Measurements from ENCODE around the gene DEGS1.
A peak's percentile ranks its signal among the peaks of the same experiment; 100 is the strongest.

DEGS1 gene

DNA sequence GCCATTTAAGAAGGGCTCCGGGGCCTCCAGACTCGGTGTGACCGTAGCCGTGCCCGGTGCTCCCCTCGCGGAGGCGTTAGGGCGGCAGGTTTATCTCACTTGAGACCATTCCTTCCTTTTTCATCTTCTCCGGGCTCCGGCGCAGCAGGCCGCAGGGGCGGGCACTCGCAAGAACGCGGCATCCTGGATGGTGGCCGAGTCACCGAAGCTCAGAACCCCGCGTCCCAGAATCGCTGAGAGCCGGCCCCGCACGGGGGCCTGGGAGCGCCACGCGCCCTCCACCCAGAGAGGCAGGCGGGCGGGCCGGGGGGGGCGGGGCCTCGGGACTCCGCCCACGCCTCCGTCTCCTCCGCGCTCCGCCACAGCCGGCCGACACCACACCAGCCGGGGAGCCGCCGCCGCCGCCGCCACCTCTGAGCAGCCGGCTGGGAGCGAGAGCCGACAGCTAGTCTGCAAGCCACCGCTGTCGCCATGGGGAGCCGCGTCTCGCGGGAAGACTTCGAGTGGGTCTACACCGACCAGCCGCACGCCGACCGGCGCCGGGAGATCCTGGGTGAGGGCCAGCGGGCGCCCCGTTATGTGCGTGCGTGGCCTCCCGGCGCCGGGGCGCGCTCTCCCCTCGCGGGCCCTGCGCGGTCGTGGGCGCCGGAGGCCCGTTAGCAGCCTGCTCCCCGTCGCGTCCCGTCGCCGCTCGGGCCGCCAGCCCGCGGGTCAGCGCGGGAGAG lies at the start of gene DEGS1:
Gene DEGS1, plus strand, starts transcription at position 375 of the 725 bp plus-strand sequence. Its CDS starts 97 bp downstream, at position 472.
- peak; percentile 67 to 75 for DNase-seq (ENCODE audit: low read depth in 2 of 2)

DNA sequence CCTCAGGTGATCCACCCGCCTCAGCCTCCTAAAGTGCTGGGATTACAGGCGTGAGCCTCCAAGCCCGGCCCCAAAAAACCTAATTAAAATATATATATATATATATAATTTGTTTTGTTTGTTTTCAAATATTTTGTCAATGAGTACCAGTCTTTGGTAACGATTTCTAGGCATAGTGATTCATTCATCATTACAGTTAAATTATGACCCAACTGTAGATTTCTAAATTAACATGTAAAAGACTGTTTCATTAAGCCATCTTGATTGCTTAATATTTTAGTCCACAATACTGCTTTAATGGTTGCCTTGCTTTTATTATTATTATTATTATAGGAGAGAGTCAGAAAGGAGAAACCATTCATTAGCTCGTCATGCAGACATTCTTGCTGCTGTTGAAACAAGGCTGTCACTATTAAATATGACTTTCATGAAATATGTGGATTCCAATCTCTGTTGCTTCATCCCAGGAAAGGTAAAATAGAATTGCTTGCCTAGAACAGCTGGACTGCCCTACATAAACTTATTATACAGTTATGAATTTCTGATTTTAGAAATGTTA lies 49.2 kb upstream of the DEGS1 start:
- no peak for DNase-seq (ENCODE audit: low read depth in 2 of 2)

DNA sequence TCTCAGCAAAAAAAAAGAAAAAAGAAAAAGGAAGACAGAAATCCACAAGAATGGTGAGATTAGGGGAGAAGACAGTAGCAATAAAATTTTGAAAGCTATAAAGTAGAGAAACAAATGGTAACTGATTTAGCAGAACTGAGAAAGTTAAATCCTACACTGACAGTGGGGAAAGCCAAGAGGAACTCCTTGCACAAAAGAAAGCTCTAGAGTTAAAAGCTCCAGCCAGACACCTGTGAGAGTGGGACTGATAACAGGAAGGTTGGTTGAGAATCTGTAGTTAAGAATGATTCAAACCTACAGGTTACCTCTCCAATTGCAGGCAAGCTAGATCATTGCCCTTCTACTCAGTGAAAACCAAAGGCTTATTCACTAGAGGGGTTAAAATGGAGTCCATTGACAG lies 45.5 kb upstream of the DEGS1 start:
- no peak for DNase-seq (ENCODE audit: low read depth in 2 of 2)

DNA sequence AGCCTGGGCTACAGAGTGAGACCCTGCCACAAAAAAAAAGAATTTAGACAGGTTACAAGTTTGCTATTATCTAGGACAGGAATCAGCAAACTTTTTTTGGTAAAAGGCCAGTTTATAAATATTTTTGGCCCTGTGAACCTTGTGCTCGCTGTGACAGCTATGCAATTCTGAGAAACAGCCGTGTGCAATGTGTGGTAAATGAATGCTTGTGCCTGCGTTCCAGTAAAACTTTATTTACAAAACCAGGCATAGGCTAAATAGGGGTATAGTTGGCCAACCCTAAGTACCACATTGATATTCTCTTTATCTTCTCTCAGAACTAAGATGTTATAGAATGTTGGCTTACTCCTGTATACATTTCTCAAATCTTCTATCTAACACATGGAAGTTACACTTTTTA lies 44.8 kb upstream of the DEGS1 start:
- no peak for DNase-seq (ENCODE audit: low read depth in 2 of 2)

DNA sequence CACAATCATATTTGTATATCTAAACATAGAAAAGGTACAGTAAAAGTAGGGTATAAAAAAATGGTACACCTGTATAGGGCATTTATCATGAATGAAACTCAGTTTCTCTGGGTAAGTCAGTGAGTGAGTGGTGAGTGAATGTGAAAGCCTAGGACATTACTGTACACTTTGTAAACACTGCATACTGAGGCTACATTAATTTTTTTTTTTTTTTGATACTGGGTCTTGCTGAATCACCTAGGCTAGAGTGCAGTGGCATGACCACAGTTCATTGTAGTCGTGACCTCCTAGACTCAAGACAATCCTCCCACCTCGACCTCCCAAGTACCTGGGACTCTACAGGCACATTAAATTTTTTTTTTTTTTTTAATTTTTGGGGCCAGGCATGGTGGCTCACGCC lies 41.3 kb upstream of the DEGS1 start:
- DNase-seq (ENCODE audit: low read depth in 2 of 2) = no peak

DNA sequence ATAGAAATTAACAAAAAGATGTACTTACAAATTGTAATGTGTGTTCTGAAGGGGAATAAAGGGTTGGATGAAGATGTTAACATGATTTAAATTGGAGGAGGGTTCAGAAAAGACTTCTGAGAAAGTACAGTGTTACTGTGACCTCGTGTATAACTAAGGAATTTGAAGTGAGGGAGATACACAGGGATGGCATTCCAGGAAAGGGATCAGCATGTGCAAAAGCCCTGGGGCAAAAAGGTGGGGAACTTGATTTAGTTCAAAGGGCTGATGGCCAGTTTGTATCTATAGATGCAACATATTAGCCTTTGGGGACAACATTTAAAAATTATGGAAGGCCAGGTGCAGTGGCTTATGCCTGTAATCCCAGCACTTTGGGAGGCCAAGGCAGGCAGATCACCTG lies 33.3 kb upstream of the DEGS1 start:
- DNase-seq (ENCODE audit: low read depth in 2 of 2) = no peak

DNA sequence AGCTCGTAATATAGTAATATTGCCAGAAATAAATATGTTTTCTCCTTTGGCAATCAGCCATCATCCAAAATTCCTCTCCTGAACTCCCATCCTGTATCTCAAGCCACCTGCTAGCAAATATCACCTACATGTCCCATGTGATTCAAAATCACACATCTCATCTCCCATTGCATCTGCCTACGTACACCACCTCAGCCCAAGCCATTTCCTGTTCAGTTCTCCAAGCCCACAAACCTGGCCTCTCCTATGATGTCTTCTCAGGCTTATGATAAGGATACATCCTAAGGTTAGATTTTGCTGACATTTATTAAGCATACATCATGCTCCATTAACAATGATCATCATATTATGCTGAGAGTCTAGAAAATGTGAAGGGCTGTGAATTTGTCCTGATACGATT lies 31.9 kb upstream of the DEGS1 start:
- DNase-seq (ENCODE audit: low read depth in 2 of 2) = no peak

DNA sequence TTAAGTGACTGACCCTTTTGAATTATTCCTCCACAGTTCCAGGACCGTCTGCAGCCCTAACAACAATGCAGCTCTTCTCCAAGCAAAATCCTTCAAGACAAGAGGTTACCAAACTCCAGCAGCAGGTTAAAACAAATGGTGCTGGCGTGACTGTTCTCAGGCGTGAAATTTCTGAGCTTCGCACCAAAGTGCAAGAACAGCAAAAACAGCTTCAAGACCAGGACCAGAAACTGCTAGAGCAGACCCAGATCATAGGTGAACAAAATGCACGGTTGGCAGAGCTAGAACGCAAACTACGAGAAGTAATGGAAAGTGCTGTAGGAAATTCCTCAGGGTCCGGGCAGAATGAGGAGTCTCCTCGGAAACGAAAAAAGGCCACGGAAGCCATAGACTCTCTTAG lies 25.7 kb upstream of the DEGS1 start:
- DNase-seq (ENCODE audit: low read depth in 2 of 2) = no peak

DNA sequence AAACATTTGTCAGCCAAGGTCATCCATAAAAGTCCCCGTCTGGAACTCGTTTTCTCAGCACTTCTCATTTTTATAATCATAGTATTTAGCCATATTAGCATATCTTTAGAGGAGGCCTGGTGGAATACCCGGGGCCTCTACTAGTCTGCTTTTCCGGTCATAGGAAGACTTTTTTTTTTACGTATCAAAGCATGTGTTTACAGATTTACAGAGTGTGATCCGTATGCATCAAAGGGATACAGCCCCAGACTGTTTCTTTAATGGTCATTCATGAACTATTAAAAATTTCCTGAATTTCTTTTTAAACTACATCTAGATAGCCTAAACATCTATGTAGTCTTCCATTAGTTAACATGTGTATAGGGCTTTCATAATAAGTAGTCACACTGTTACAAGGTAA lies 23.5 kb upstream of the DEGS1 start:
- DNase-seq (ENCODE audit: low read depth in 2 of 2) = no peak

DNA sequence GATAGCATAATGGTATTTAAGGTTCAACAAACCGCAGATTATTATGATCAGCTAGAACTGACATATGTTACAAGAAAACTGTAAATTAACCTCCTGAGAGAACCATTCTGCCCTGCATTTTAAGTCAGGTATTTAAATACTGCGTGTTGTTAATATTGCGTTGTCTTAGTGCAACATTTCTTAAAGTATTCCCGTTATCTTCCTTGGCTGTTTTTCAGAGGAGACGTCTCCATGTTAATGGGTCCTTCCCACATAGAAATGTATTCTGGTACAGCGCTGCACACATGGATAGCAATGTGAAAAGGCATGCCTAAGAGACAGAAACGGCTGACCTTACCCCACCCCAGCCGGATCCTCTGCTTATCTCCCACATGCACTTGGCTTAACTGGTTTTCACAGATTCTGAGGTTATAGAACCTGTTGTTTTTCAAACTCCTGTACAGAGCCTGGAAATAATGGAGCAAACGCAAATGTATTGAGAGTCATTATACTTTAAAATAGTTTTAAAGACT lies 22.8 kb upstream of the DEGS1 start:
- no peak for DNase-seq (ENCODE audit: low read depth in 2 of 2)

DNA sequence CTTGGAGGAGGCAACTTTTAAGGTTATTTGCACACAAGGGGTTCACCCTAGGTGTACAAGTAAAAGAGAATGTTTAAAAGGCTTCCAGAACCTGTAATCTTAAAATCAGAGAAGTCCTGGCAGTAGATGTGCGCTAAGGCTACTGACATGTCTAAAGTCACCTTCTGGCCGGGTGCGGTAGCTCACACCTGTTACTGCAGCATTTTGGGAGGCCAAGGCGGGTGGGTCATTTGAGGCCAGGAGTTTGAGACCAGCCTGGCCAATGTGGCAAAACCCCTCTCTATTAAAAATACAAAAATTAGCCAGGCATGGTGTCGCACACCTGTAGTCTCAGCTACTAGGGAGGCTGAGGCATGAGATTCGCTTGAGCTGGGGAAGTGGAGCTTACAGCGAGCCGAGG lies 20.3 kb upstream of the DEGS1 start:
- no peak for DNase-seq (ENCODE audit: low read depth in 2 of 2)

DNA sequence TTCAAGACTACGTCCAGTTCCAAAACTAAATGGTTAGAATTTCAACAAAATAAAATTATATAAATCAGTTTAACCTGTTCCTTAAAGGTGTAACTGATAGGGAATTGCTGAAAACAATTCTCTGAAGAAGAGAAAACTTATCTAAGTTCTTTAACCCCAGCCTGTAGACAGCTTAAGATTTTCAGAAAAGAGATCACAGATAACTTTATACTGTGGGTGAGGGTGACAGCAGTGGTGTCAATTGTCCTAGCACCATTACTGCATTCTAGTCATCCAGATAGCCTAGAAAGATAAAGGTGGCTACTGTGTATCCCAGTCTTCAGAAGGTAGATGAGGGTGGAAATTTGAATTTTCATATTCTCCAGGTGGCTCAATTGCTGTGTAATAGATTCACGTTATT lies 19.7 kb upstream of the DEGS1 start:
- DNase-seq (ENCODE audit: low read depth in 2 of 2) = no peak

DNA sequence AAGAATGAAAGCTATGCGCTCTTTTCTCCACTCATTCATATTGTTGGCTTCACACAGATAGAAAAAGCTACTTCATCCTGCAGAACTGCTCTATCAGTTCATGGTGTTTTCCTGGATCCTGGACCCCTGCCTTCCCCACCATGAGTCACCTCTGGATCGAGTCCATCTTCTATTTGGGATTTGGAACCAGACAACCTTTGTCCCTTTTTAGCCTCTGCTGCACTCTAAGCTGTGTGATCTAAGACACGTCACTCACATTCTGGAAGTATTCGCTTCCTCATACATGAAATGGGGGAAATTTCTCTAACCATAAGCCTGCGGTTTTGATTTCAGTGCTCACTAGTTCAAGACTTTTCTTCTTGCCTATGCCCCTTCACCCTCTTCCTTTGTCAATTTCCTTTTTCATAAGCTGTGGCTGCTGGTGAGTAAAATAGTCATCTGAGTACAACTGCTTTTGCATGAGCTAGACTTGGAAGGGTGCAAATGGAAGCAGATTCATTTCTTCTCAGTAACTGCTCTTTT lies 14.1 kb upstream of the DEGS1 start:
- no peak for DNase-seq (ENCODE audit: low read depth in 2 of 2)

DNA sequence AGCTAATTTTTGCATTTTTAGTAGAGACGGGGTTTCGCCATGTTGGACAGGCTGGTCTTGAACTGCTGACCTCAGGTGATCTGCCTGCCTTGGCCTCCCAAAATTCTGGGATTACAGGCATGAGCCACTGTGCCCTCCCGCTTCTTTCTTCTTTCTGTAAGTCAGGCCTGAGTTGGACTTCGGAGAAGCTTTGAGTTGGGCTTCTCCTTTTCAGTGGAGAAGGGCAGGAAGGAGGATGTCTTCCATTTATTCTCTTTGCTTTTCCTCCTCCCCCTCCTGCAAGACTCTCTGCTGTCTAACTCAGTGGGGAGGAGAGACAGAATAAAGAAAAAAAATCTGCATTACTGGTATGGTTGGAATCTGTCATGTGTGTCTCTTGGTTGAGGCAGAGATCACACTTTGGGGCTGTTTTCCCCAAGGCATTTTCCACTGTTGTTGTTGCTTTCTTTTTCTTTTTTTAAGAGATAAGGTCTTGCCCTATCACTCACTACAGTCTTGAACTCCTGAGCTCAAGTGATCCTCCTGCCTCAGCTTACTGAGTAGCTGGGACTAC lies 13.2 kb upstream of the DEGS1 start:
- no peak for DNase-seq (ENCODE audit: low read depth in 2 of 2)

DNA sequence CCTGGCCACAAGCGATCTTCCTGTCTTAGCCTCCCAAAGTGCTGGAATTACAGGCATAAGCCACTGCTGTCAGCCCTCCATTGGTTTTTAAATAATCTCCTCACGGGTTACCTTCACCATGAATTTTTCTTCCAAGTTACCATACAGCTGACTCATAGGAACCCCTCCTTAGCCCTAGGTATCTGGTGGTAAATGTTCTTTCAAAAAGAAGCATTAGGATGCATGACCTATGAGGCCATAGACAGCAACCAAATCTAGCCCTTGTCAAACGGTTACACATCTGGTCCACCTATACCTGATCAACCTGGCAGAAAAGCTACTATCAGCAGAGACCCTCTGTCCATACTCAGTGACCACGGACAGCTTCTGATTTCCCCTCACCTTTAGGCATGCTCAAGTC lies 12.7 kb upstream of the DEGS1 start:
- DNase-seq (ENCODE audit: low read depth in 2 of 2) = no peak

DNA sequence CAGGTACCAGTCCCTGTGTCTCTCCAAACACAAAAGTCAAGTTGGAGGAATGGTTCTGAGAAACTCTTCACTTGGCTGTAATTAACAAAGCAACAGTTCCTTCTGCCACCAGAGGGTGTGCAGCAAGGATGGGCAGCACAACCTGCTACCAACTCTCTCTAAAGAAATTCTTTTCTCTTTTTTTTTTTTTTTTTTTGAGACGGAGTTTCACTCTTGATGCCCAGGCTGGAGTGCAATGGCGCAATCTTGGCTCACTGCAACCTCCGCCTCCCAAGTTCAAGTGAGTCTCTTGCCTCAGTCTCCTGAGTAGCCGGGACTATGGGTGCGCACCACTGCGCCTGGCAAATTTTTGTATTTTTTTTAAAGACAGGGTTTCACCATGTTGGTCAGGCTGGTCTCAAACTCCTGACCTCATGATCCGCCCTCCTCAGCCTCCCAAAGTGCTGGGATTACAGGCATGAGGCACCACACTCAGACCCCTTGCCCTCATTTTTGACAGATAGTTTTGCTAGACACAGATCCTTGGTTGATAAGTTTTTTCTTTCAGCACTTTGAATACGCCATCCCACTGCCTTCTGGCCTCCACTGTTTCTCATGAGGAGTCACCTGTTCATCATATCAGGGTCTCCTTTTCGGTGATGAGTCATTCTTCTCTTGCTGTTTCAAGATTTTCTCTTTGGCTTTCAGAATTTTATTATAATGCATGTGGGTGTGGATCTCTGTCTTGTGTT lies 12.1 kb upstream of the DEGS1 start:
- DNase-seq (ENCODE audit: low read depth in 2 of 2) = no peak

DNA sequence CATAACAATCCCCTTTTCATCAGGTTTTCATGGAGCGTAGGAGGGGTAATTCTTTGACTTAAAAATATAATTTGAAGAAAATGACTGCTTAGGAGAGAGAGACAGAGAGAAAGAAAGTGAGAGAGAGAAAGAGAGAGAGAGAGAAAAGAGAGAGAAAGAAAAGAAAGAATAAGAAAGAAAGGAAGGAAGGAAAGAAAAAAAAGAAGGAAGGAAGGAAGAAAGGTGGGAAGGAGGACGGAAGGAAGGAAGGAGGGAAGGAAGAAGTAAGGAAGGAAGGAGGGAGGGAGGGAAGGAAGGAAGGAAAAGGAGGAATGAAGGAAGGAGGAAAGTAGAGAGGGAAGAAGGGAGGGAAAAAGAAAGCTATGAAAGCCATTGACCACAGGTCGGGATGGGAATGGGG lies 10.8 kb upstream of the DEGS1 start:
- no peak for DNase-seq (ENCODE audit: low read depth in 2 of 2)

DNA sequence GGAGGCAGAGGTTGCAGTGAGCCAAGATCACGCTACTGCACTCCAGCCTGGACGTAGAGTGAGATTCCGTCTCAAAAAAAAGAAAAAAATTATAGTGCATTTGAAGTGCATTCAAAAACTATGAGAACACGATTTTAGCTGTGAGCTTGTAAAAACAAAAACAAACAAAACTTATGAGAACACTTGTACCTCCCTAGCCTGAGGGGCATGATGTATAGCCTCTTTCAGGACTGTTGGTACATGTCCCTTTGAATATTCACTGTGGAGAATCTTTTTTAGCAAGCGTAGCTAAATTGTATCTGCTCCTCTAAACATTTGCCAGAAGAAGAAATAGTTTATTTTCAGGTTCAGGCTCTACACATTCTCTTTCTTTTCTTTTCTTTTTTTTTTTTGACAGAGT lies 9.5 kb upstream of the DEGS1 start:
- DNase-seq (ENCODE audit: low read depth in 2 of 2) = no peak

DNA sequence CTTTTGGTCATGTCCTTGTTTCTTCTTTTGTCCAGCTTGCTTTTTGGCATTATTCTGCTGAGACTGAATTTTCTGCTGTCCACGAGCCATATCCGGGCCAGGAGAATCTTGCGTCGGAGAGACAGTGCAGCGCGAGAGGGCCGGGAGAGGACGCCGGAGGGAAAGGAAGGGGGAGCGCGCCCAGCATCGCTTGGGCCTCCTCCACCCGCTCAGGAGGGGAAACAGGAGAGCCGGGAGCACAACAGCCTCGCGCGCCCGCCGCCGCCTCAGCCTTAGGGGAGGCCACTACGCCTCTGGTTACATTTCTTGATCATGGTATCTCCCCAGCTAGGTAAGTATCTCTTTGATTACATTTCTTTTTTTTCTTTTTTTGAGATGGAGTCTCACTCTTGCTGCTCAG lies 7.4 kb upstream of the DEGS1 start:
- no peak for DNase-seq (ENCODE audit: low read depth in 2 of 2)

DNA sequence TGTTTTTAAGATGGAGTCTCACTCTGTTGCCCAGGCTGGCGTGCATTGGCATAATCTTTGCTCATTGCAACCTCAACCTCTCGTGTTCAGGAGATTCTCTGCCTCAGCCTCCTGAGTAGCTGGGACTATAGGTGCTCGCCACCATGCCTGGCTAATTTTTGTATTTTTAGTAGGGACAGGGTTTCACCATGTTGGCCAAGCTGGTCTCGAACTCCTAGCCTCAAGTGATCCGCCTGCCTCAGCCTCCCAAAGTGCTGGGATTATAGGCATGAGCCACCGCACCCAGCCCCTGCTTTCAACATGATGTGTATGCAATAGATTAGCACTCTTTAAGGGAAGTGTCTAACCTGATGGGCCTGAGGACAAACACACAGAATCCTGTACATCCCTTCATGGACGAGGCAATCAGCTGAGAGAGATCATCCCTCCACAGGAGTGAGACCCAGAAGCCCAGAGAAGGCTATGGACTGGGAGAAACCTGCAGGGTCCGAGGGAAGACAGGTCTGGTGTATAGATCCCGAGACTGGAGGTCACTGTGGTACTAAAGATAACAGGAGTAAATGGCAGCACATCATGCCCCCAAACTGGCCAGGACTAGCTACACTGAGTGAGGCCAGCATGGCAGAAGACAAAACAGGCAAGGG lies 5.6 kb upstream of the DEGS1 start:
- DNase-seq (ENCODE audit: low read depth in 2 of 2) = no peak

DNA sequence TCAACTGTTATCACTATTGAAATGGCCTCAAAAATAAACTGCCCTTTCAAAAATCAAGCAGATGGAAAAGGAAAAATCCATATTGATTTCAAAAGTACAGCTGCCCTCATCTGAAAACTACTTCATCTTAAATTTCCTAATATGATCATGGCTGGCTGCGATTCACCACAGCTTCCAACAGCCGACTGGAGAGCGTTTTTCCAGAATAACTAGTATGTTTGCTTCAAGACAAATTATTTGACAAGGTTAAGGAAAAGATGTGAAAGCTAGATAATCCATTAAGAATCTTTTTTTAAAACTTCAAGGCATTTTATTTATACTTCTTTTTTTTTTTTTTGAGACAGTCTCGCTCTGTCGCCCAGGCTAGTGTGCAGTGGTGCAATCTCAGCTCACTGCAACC lies 4.1 kb upstream of the DEGS1 start:
- no peak for DNase-seq (ENCODE audit: low read depth in 2 of 2)

Measured in stimulated activated CD4-positive, alpha-beta T cell treated with anti-CD3 and anti-CD28 coated beads, Interleukin-1b, Interleukin-23, amount 100 ng/mL, for 4 hours (primary cell).